Panc1 (cell line): ENCODE results near the gene IFI30. TPM values are rescaled to one million over a fixed set of nuclear protein-coding genes. Genes with fewer than 3 reads are reported as not detected.

ENCODE experiments used
- ATAC-seq: fragments of 200-7000 bp; cut with Tn5 transposase; 2 replicates; pipeline ENCODE4 v1.9.1; 2020; ENCODE audit warnings: mild to moderate bottlenecking, moderate library complexity
- BruUV-seq: library from RNA; stranded (reverse); fragments of 400-500 nt; replicated peaks from 2 replicates; lab custom pipeline; 2021; lab: Mats Ljungman, UMichigan
- CTCF ChIA-PET: fragments of 300-600 bp; sonication (Branson Sonifier 250); formaldehyde crosslinking; loops from one replicate; lab custom pipeline; 2022; ENCODE audit warnings: antibody characterized with exemption; lab: Charles Lee
- POLR2A ChIA-PET: fragments of 300-600 bp; sonication (Branson Sonifier 250); formaldehyde crosslinking; loops from one replicate; lab custom pipeline; 2022; ENCODE audit warnings: antibody characterized with exemption; lab: Charles Lee
- DNase-seq: peaks from one replicate; pipeline ENCODE4 v3.0.0-alpha.2; 2010; ENCODE audit warnings: low read depth, low spot score
- H3K27ac ChIP-seq: 2 replicates; pipeline ENCODE4 v1.5.1; 2011; ENCODE audit warnings: mild to moderate bottlenecking, low read length, inconsistent platforms
- H3K27me3 ChIP-seq: fragments of 200-500 bp; sonication (Bioruptor generic); 2 replicates; pipeline ENCODE4 v1.6.0; 2014; ENCODE audit warnings: low read length, inconsistent platforms; ENCODE audit not compliant: control insufficient read depth, insufficient read depth
- H3K36me3 ChIP-seq: fragments of 200-500 bp; sonication (Bioruptor generic); 2 replicates; pipeline ENCODE4 v1.5.1; 2014; ENCODE audit warnings: inconsistent platforms, mild to moderate bottlenecking, low read length, moderate library complexity; ENCODE audit not compliant: control insufficient read depth, insufficient read depth
- H3K4me1 ChIP-seq: 2 replicates; pipeline ENCODE4 v1.5.1; 2011; ENCODE audit warnings: inconsistent platforms, mild to moderate bottlenecking, low read length, moderate library complexity; ENCODE audit not compliant: control insufficient read depth, insufficient read depth
- H3K4me3 ChIP-seq, 2 experiments: 2 replicates each; pipeline ENCODE4 v1.5.1; 2011 to 2012; ENCODE audit warnings: low read depth in 2 of 2, low read length in 2 of 2, mild to moderate bottlenecking in 2 of 2, inconsistent platforms in 1 of 2, moderate library complexity in 1 of 2
- H3K9me3 ChIP-seq: fragments of 200-500 bp; sonication (Bioruptor generic); 2 replicates; pipeline ENCODE4 v1.5.1; 2014; ENCODE audit warnings: low read depth, mild to moderate bottlenecking, inconsistent platforms, low read length, moderate library complexity; ENCODE audit not compliant: control insufficient read depth, insufficient read depth
- CTCF ChIP-seq: fragments of 450-650 bp; IDR thresholded peaks from 2 replicates; pipeline ENCODE4 v1.5.1; 2017; ENCODE audit warnings: mild to moderate bottlenecking
- POLR2AphosphoS5 ChIP-seq: IDR thresholded peaks from 2 replicates; pipeline ENCODE4 v1.6.1; 2012; ENCODE audit warnings: mild to moderate bottlenecking, low read depth, low read length, moderate library complexity
- REST ChIP-seq, 2 experiments: IDR thresholded peaks; 2 replicates each; pipeline ENCODE4 v1.6.1; 2011 to 2012; ENCODE audit warnings: low read depth in 2 of 2, control low read depth in 1 of 2, low read length in 1 of 2, mild to moderate bottlenecking in 1 of 2, moderate library complexity in 1 of 2; ENCODE audit not compliant: insufficient read depth in 1 of 2
- SIN3A ChIP-seq: IDR thresholded peaks from 2 replicates; pipeline ENCODE4 v1.6.1; 2012; ENCODE audit warnings: low read depth, mild to moderate bottlenecking, low read length, moderate library complexity, borderline replicate concordance; ENCODE audit not compliant: insufficient read depth
- TCF7L2 ChIP-seq: IDR thresholded peaks from 2 replicates; pipeline ENCODE4 v1.6.1; 2011; ENCODE audit warnings: mild to moderate bottlenecking, low read depth, low read length, inconsistent platforms
- in situ Hi-C: cut with HindIII; loops from 2 replicates; pipeline ENCODE4 v1.10.0; 2016; ENCODE audit warnings: low sequenced_read_pairs, low pct_unique_long_range_greater_than_20kb
- intact Hi-C: fragments of 100-400 bp; cut with micrococcal nuclease; formaldehyde crosslinking; loops from one replicate; pipeline ENCODE4 v1.10.0; 2022; ENCODE audit not compliant: unreplicated experiment
- total RNA-seq: library from RNA; stranded (reverse); gene quantifications from one replicate; pipeline ENCODE4 v1.2.1, GENCODE V29; 2021; ENCODE audit not compliant: unreplicated experiment

Gene IFI30
- total RNA-seq, 1 experiment from 2014 or later = 39.7 TPM

- Histone ChIP-seq H3K9me3 (no peaks in the 10 kb centered on the region), H3K27ac (no peak overlapping the region), H3K4me1 (peaks cover 18% of the 10 kb centered on the region), H3K4me3 (no peak overlapping the region), H3K27me3 (no peaks in the 10 kb centered on the region), H3K36me3 (no peaks in the 10 kb centered on the region; the same call in 1 of the 2 replicates)
- DNase-seq (no peak), ATAC-seq (peak; percentile 20)
- CTCF ChIA-PET = interaction anchor here (0.5 to 0.6 kb wide), 2 partner anchors 48 to 429 kb away, joined by 4 to 8 read pairs; no protein-coding TSS in a partner anchor
- in situ Hi-C loops = no loop called here
- POLR2A ChIA-PET = no interaction called here
- TF ChIP-seq POLR2AphosphoS5 = no peak
- no peak for TF ChIP-seq REST (IDR thresholded peaks at IDR 0.05; ENCODE audit: insufficient read depth in 1 of 2, low read depth in 2 of 2, low read length in 1 of 2)
- TF ChIP-seq SIN3A = no peak
- TF ChIP-seq CTCF = no peak
- no peak for TF ChIP-seq TCF7L2
- no TSS peak for BruUV-seq
- intact Hi-C loops = loop anchor here (10.0 kb wide), 1 partner anchor 46 kb away; no protein-coding TSS in a partner anchor
These were observed 13.1 kb upstream of the IFI30 start for GRCh38 chr19:18160493-18160970.

- no peak for TF ChIP-seq REST (IDR thresholded peaks at IDR 0.05; ENCODE audit: insufficient read depth in 1 of 2, low read depth in 2 of 2, low read length in 1 of 2)
- TF ChIP-seq CTCF = peak; percentile 95
- in situ Hi-C loops (no loop called here), intact Hi-C loops (loop anchor here (10.0 kb wide), 1 partner anchor 46 kb away; no protein-coding TSS in a partner anchor)
- BruUV-seq = no TSS peak
- no peak for DNase-seq
- peak; percentile 89 for ATAC-seq
- Histone ChIP-seq H3K4me3 (no peak overlapping the region), H3K27me3 (no peaks in the 10 kb centered on the region), H3K4me1 (peaks cover 17% of the 10 kb centered on the region), H3K9me3 (no peaks in the 10 kb centered on the region), H3K36me3 (no peaks in the 10 kb centered on the region; the same call in 1 of the 2 replicates), H3K27ac (no peak overlapping the region)
- ChIA-PET CTCF (interaction anchor here (0.5 to 0.6 kb wide), 2 partner anchors 48 to 429 kb away, joined by 4 to 8 read pairs; no protein-coding TSS in a partner anchor), POLR2A (no interaction called here)
These were observed 12.5 kb upstream of the IFI30 start for GRCh38 chr19:18160971-18161635.
